CD14-positive monocyte (primary cell): ENCODE data around the gene GMEB2. TPM values are rescaled to one million over a fixed set of nuclear protein-coding genes. Genes with fewer than 3 reads are reported as not detected.

Experiments
- DNase-seq, 3 donors: peaks; one replicate each; pipeline ENCODE4 v3.0.0-alpha.2; 2011 to 2022
- H2AFZ ChIP-seq: 2 replicates; pipeline ENCODE4 v1.6.0; 2012; ENCODE audit warnings: mild to moderate bottlenecking, low read depth, low read length, inconsistent platforms; ENCODE audit not compliant: insufficient read depth, poor library complexity, severe bottlenecking
- H3K27ac ChIP-seq, 2 donors: 1 replicate in 1 of 2; 2 replicates in 1 of 2; pipeline ENCODE4 v1.5.1; 2012 to 2013; ENCODE audit warnings: low read length in 2 of 2, control low read depth in 1 of 2, inconsistent platforms in 1 of 2, low read depth in 1 of 2, mild to moderate bottlenecking in 1 of 2
- H3K27me3 ChIP-seq, 2 donors: one replicate each; pipeline versions ENCODE4 v1.6.0 to v1.6.1; 2011 to 2013; ENCODE audit warnings: low read length in 2 of 2; ENCODE audit not compliant: control insufficient read depth in 2 of 2, insufficient read depth in 2 of 2
- H3K36me3 ChIP-seq, 2 donors: replicated peaks in 1 of 2; 1 replicate in 1 of 2; 2 replicates in 1 of 2; pipeline versions ENCODE4 v1.5.1 to v1.6.1; 2012 to 2013; ENCODE audit warnings: low read length in 2 of 2, control low read depth in 1 of 2, inconsistent platforms in 1 of 2, mild to moderate bottlenecking in 1 of 2; ENCODE audit not compliant: insufficient read depth in 2 of 2, control insufficient read depth in 1 of 2
- H3K4me1 ChIP-seq, 2 donors: 1 replicate in 1 of 2; 2 replicates in 1 of 2; pipeline versions ENCODE4 v1.5.1 to v1.6.1; 2012 to 2013; ENCODE audit warnings: low read length in 2 of 2, control low read depth in 1 of 2, inconsistent platforms in 1 of 2, mild to moderate bottlenecking in 1 of 2, moderate library complexity in 1 of 2; ENCODE audit not compliant: insufficient read depth in 2 of 2, control insufficient read depth in 1 of 2
- H3K4me2 ChIP-seq: replicated peaks from 2 replicates; pipeline ENCODE3; 2012; ENCODE audit warnings: low read length, moderate library complexity, mild to moderate bottlenecking; ENCODE audit not compliant: poor library complexity, severe bottlenecking; ENCODE audit errors: extremely low read depth
- H3K4me3 ChIP-seq, 3 experiments: fragments of 200-600 bp in 1 of 3; sonication (generic) in 1 of 3; replicated peaks in 1 of 3; 1 replicate in 2 of 3; 2 replicates in 1 of 3; pipeline ENCODE4 v1.5.1; 2011 to 2013; ENCODE audit warnings: low read length in 3 of 3, mild to moderate bottlenecking in 3 of 3, control low read depth in 2 of 3, low read depth in 2 of 3, inconsistent platforms in 1 of 3, moderate library complexity in 1 of 3
- H3K79me2 ChIP-seq: 2 replicates; pipeline ENCODE4 v1.6.0; 2012; ENCODE audit warnings: mild to moderate bottlenecking, control low read depth, inconsistent platforms, low read length, moderate library complexity; ENCODE audit not compliant: insufficient read depth
- H3K9ac ChIP-seq: 2 replicates; pipeline ENCODE4 v1.6.0; 2017; ENCODE audit warnings: low read length, mild to moderate bottlenecking; ENCODE audit not compliant: insufficient read depth, poor library complexity, severe bottlenecking
- H3K9me3 ChIP-seq, 2 donors: replicated peaks in 1 of 2; 1 replicate in 1 of 2; 2 replicates in 1 of 2; pipeline versions ENCODE4 v1.5.1 to v1.6.1; 2012 to 2013; ENCODE audit warnings: low read length in 2 of 2, control low read depth in 1 of 2; ENCODE audit not compliant: control insufficient read depth in 1 of 2, insufficient read depth in 1 of 2
- H4K20me1 ChIP-seq: 2 replicates; pipeline ENCODE4 v1.6.0; 2012; ENCODE audit warnings: mild to moderate bottlenecking, low read length, control low read depth, moderate library complexity; ENCODE audit not compliant: insufficient read depth
- H3K27ac Mint-ChIP-seq, 7 donors: one replicate each; pipeline ENCODE4 v1.8.0; 2020; ENCODE audit warnings: mild to moderate bottlenecking in 7 of 7, mixed read lengths in 7 of 7, moderate library complexity in 6 of 7, inconsistent platforms in 2 of 7
- H3K27me3 Mint-ChIP-seq, 3 donors: one replicate each; pipeline ENCODE4 v1.8.0; 2021 to 2022; ENCODE audit warnings: low read depth in 3 of 3, mild to moderate bottlenecking in 3 of 3, mixed read lengths in 3 of 3, moderate library complexity in 3 of 3, inconsistent platforms in 1 of 3
- H3K36me3 Mint-ChIP-seq, 2 donors: one replicate each; pipeline ENCODE4 v1.8.0; 2020; ENCODE audit warnings: mixed read lengths in 2 of 2, inconsistent platforms in 1 of 2, mild to moderate bottlenecking in 1 of 2
- H3K4me1 Mint-ChIP-seq: one replicate; pipeline ENCODE4 v1.8.0; 2020; ENCODE audit warnings: mild to moderate bottlenecking, mixed read lengths
- H3K4me3 Mint-ChIP-seq, 2 donors: one replicate each; pipeline ENCODE4 v1.8.0; 2020; ENCODE audit warnings: mild to moderate bottlenecking in 2 of 2, mixed read lengths in 2 of 2, moderate library complexity in 1 of 2
- H3K9me3 Mint-ChIP-seq, 7 donors: one replicate each; pipeline ENCODE4 v1.8.0; 2020 to 2022; ENCODE audit warnings: mixed read lengths in 7 of 7, mild to moderate bottlenecking in 6 of 7, moderate library complexity in 6 of 7, inconsistent platforms in 2 of 7
- WGBS: methylation state at CpG from one replicate; pipeline ENCODE4 v1.1.5; 2013; ENCODE audit warnings: missing lambda C conversion rate; ENCODE audit not compliant: insufficient coverage; 5-methylcytosine and 5-hydroxymethylcytosine counted together
- intact Hi-C, 2 donors: fragments of 100-400 bp; cut with micrococcal nuclease; formaldehyde crosslinking; loops; one replicate each; pipeline versions ENCODE4 v1.15.0 to v1.15.1; 2023
- polyA plus RNA-seq, 3 donors: library from polyadenylated mRNA; depleted of rRNA in 1 of 3; unstranded in 2 of 3; stranded (reverse) in 1 of 3; fragments of 300-500 nt in 2 of 3; fragments of >200 nt in 1 of 3; fragmentation: Illumina TruSeq in 2 of 3; gene quantifications; 1 replicate in 2 of 3; 2 replicates in 1 of 3; pipeline ENCODE4 v1.2.3, GENCODE V29; 2012 to 2021
- TF ChIP-seq, protein P1 (sequence below): fragments of 200-600 bp; IDR thresholded peaks from one replicate; pipeline ENCODE4 v1.8.0; 2022; ENCODE audit warnings: antibody characterized with exemption, mild to moderate bottlenecking

GMEB2 gene
- polyA plus RNA-seq, 3 donors: 2.7 to 11.7 (median 3.8) TPM

DNA sequence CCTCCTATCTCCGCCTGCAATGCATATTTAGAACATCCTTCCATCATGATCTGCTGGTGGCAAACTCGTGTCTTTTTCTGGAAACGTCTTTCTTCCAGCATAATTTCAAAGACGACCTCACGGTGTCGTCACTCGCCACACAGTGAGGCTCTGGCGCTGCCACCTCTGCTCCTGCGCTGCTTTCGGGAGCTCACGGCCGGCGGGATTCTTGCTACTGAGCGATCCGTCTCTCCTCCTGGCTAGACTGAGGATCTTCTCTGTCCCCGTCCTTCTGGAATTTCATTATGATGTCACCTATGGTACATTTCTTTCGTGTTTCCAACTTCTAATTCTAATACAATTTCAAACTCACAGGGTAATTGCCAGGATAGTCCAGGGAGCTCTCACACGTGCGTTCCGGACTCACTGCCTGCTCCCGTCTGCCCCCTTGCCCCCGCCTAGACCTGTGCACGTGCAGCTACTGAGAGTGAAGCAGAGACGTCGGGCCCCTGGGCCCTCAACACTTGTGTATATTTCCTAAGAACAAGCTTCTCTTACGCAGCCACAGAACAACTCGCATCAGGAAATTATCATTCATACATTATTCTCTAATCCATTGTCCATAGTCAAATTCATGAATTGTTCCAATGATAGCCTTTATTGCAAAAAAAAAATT, 27.4 kb downstream of the GMEB2 start:
- Mint-ChIP-seq H3K4me3 (no peak overlapping the region), H3K9me3 (peaks cover 0 to 2% (median 0%) of the 10 kb centered on the region in 7 donors), H3K36me3 (peaks cover 67 to 98% of the 10 kb centered on the region in 2 donors), H3K4me1 (peaks cover 7% of the 10 kb centered on the region), H3K27me3 (peaks cover 0 to 2% (median 1%) of the 10 kb centered on the region in 3 donors), H3K27ac (no peak overlapping the region)
- Histone ChIP-seq H3K4me1 (no peaks in the 10 kb centered on the region), H4K20me1 (peaks cover 5% of the 10 kb centered on the region), H3K27ac (no peak overlapping the region), H3K4me2 (no peak overlapping the region), H3K36me3 (peaks cover 54 to 87% of the 10 kb centered on the region in 2 donors), H3K4me3 (no peak overlapping the region), H3K9ac (no peak overlapping the region), H3K27me3 (no peaks in the 10 kb centered on the region), H2AFZ (no peak overlapping the region), H3K79me2 (no peaks in the 10 kb centered on the region), H3K9me3 (no peaks in the 10 kb centered on the region)
- intact Hi-C loops: no loop called here
- DNase-seq: no peak
- TF ChIP-seq, protein P1, sequence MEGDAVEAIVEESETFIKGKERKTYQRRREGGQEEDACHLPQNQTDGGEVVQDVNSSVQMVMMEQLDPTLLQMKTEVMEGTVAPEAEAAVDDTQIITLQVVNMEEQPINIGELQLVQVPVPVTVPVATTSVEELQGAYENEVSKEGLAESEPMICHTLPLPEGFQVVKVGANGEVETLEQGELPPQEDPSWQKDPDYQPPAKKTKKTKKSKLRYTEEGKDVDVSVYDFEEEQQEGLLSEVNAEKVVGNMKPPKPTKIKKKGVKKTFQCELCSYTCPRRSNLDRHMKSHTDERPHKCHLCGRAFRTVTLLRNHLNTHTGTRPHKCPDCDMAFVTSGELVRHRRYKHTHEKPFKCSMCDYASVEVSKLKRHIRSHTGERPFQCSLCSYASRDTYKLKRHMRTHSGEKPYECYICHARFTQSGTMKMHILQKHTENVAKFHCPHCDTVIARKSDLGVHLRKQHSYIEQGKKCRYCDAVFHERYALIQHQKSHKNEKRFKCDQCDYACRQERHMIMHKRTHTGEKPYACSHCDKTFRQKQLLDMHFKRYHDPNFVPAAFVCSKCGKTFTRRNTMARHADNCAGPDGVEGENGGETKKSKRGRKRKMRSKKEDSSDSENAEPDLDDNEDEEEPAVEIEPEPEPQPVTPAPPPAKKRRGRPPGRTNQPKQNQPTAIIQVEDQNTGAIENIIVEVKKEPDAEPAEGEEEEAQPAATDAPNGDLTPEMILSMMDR: no peak
- 99% methylated on average over 24 of the region's 27 CpGs for WGBS

- peaks cover 56 to 91% of the 10 kb centered on the region in 2 donors for H3K36me3 ChIP-seq
- no peak overlapping the region for H3K27ac ChIP-seq
- intact Hi-C loops: no loop called here
- H3K9ac ChIP-seq: no peak overlapping the region
- Mint-ChIP-seq H3K9me3 (no peaks in the 10 kb centered on the region), H3K27ac (no peak overlapping the region), H3K27me3 (peaks cover 0 to 1% (median 0%) of the 10 kb centered on the region in 3 donors), H3K4me3 (no peak overlapping the region), H3K36me3 (peaks cover 67 to 98% of the 10 kb centered on the region in 2 donors), H3K4me1 (peaks cover 7% of the 10 kb centered on the region)
- TF ChIP-seq, protein P1: no peak
- no peaks in the 10 kb centered on the region for H3K9me3 ChIP-seq
- H4K20me1 ChIP-seq: peaks cover 5% of the 10 kb centered on the region
- WGBS: 95% methylated on average over 29 of the region's 33 CpGs
- H3K79me2 ChIP-seq: no peaks in the 10 kb centered on the region
- H3K4me2 ChIP-seq: no peak overlapping the region
- no peak for DNase-seq
- H3K4me3 ChIP-seq: no peak overlapping the region
- H3K27me3 ChIP-seq: no peaks in the 10 kb centered on the region
- H2AFZ ChIP-seq: no peak overlapping the region
- no peaks in the 10 kb centered on the region for H3K4me1 ChIP-seq
Observed at GRCh38 chr20:63598479-63599395, 28.2 kb downstream of the GMEB2 start.
